Coronary artery (tissue), 2 donors: ENCODE results near the gene UBE2D2.

Source experiments
- DNase-seq: peaks from one replicate; pipeline ENCODE4 v3.0.0-alpha.2; 2017; ENCODE audit warnings: low spot score
- H3K27ac ChIP-seq, 2 donors: fragments of 200-600 bp; sonication (generic); one replicate each; pipeline ENCODE4 v1.5.1; 2016 to 2019
- H3K4me3 ChIP-seq: fragments of 200-600 bp; sonication (generic); 2 replicates; pipeline ENCODE4 v1.5.1; 2016; ENCODE audit warnings: mild to moderate bottlenecking, moderate library complexity
- CTCF ChIP-seq: fragments of 200-600 bp; sonication (generic); IDR thresholded peaks from one replicate; pipeline ENCODE4 v1.5.1; 2019; ENCODE audit warnings: antibody characterized with exemption

Gene UBE2D2

GRCh38 chr5:139569270-139569955 lies 8.3 kb downstream of the UBE2D2 start:
- no peak overlapping the region for H3K4me3 ChIP-seq
- TF ChIP-seq CTCF: no peak
- H3K27ac ChIP-seq: no peak overlapping the region
- no peak for DNase-seq

DNA sequence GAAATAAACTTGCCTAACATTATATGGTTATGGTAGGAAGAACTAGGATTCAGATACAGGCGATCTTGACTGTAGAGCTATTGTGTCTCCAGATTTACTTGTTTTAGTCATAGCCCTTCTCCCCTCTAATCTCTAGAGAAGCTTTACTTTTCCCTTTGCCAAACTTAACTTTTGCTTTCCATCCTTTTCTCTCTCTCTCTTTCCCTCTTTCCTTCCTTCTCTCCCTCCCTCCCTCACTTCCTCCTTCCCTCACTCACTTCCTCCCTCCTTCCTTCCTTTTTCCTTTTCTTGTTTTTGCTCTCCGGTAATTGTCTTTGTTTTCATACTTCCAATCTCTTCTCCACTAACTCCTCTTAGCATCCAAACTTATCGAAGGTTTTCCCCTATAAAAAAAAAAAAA lies 10.4 kb downstream of the UBE2D2 start:
- no peak overlapping the region for H3K27ac ChIP-seq
- no peak for DNase-seq
- no peak overlapping the region for H3K4me3 ChIP-seq
- TF ChIP-seq CTCF: no peak

DNA sequence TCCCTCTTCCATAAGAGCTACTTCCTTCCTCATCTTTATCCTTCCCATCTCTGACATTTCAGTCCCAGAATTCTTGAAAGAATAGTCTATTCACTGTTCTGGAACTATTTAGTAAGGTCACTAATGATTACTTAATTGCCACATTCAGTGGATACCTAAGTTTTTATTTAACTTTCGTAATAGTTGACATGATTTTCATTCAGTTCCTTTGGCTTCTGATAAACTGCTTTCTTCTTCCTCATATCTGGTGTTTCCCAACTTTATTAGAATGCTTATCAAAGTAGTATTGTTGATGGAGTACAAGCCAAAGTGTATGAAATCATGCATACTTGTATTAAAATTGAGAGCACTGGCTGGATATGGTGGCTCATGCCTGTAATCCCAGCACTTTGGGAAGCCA lies 10.8 kb downstream of the UBE2D2 start:
- no peak for TF ChIP-seq CTCF
- Histone ChIP-seq H3K4me3 (no peak overlapping the region), H3K27ac (no peak overlapping the region)
- no peak for DNase-seq

- DNase-seq: no peak
- no peak overlapping the region for H3K27ac ChIP-seq
- H3K4me3 ChIP-seq: no peak overlapping the region
- TF ChIP-seq CTCF: no peak
Measured at GRCh38 chr5:139574641-139575312, 13.6 kb downstream of the UBE2D2 start.

- Histone ChIP-seq H3K4me3 (no peak overlapping the region), H3K27ac (no peak overlapping the region)
- no peak for TF ChIP-seq CTCF
- DNase-seq: no peak
Measured at GRCh38 chr5:139575313-139575646, 14.1 kb downstream of the UBE2D2 start.

- DNase-seq: no peak
Measured at GRCh38 chr5:139575751-139576150, 14.6 kb downstream of the UBE2D2 start.

More at GRCh38 chr5:139575751-139576150, 14.6 kb downstream of the UBE2D2 start:
- H3K27ac ChIP-seq: no peak overlapping the region
- no peak overlapping the region for H3K4me3 ChIP-seq
- no peak for TF ChIP-seq CTCF
